ENCODE measurements around the gene HSPB8.

GRCh38 chr12:119178544-119179334, at the start of gene HSPB8:
- TF ChIP-seq POLR2AphosphoS5 (IDR thresholded peaks at IDR 0.05; ENCODE audit: low read depth, low read length), result no peak
- TF ChIP-seq POLR2A (IDR thresholded peaks at IDR 0.05; ENCODE audit: low read depth, low read length), result no peak
- TF ChIP-seq TAF1 (IDR thresholded peaks at IDR 0.05; ENCODE audit: low read depth, low read length), result no peak
- TF ChIP-seq PAX5 (IDR thresholded peaks at IDR 0.05; ENCODE audit: insufficient read depth, low read length, severe bottlenecking), result no peak
- no peak for TF ChIP-seq POU2F2 (IDR thresholded peaks at IDR 0.05; ENCODE audit: low read depth, low read length)
- no peak for TF ChIP-seq SPI1 (IDR thresholded peaks at IDR 0.05; ENCODE audit: low read depth, low read length)
